Measurements from ENCODE around the gene SYK. TPM values are rescaled to one million over a fixed set of nuclear protein-coding genes. Genes with fewer than 3 reads are reported as not detected.

The SYK gene
- total RNA-seq, 3 donors from 2014 or later (not counting 1 experiment from before 2014, with no cell fraction given): 75.5 to 104 (median 78.0) TPM

DNA sequence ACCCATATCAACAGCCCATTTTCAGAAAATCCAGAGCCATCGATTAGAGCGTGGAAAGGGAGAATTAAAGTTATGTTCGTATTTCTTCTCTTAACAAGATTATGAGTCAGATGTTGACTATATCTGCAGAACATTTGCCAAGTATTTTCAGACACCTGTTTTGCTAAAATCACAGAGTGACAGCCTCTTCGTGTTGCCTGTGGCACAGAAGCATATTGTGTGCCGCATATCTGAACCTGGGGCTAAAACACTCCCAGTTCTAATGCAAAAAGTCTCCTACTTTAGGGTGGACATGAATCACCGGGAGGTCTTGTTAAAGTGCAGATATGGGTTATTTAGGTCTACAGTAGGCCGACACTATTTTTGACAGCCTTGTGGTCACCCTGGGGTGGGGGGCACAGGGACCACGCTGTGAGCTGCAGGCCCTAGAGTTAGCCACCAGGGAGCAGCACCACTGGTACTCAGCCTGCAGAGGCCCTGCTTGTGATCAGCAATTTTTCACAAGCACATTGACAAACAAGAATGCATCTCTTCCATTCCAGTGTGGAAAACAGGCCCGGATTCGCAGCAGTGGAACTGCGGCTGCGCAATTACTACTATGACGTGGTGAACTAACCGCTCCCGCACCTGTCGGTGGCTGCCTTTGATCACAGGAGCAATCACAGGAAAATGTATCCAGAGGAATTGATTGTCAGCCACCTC lies 93.5 kb downstream of the SYK start:
- H3K4me1 ChIP-seq (ENCODE audit: control insufficient read depth, insufficient read depth, low read length): no peaks in the 10 kb centered on the region
- Mint-ChIP-seq H3K4me1 (peaks cover 5 to 6% of the 10 kb centered on the region in 2 donors), H3K9me3 (no peaks in the 10 kb centered on the region), H3K36me3 (peaks cover 8% of the 10 kb centered on the region), H3K27me3 (ENCODE audit: low read depth in 2 of 2) (no peaks in the 10 kb centered on the region), H3K27ac (peak overlapping the region; percentile 44 to 47), H3K4me3 (no peak overlapping the region)
- peaks cover 37% of the 10 kb centered on the region for H3K36me3 ChIP-seq (ENCODE audit: control insufficient read depth, insufficient read depth, low read length)
- 89% methylated on average over 15 of the region's 16 CpGs for WGBS (ENCODE audit: insufficient coverage)
- DNase-seq (peak in 1 of 2 donors; percentile 14), ATAC-seq (peak in 2 of 3 donors; percentile 49 to 64)
- no peak overlapping the region for H3K4me3 ChIP-seq (ENCODE audit: low read length)
- H3K9me3 ChIP-seq (ENCODE audit: control insufficient read depth, insufficient read depth, low read length): no peaks in the 10 kb centered on the region
- H3K27me3 ChIP-seq (ENCODE audit: control insufficient read depth, insufficient read depth, low read length): no peaks in the 10 kb centered on the region
- TF ChIP-seq, protein P1, sequence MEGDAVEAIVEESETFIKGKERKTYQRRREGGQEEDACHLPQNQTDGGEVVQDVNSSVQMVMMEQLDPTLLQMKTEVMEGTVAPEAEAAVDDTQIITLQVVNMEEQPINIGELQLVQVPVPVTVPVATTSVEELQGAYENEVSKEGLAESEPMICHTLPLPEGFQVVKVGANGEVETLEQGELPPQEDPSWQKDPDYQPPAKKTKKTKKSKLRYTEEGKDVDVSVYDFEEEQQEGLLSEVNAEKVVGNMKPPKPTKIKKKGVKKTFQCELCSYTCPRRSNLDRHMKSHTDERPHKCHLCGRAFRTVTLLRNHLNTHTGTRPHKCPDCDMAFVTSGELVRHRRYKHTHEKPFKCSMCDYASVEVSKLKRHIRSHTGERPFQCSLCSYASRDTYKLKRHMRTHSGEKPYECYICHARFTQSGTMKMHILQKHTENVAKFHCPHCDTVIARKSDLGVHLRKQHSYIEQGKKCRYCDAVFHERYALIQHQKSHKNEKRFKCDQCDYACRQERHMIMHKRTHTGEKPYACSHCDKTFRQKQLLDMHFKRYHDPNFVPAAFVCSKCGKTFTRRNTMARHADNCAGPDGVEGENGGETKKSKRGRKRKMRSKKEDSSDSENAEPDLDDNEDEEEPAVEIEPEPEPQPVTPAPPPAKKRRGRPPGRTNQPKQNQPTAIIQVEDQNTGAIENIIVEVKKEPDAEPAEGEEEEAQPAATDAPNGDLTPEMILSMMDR (IDR thresholded peaks at IDR 0.05): peak; percentile 52
- intact Hi-C loops (cut with micrococcal nuclease): no loop called here
- H3K27ac ChIP-seq (ENCODE audit: low read length): no peak overlapping the region

DNA sequence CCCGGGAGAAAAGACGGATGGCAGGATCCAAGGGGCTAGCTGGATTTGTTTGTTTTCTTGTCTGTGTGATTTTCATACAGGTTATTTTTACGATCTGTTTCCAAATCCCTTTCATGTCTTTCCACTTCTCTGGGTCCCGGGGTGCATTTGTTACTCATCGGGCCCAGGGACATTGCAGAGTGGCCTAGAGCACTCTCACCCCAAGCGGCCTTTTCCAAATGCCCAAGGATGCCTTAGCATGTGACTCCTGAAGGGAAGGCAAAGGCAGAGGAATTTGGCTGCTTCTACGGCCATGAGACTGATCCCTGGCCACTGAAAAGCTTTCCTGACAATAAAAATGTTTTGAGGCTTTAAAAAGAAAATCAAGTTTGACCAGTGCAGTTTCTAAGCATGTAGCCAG lies 94.2 kb downstream of the SYK start:
- Mint-ChIP-seq H3K4me1 (peaks cover 4 to 6% of the 10 kb centered on the region in 2 donors), H3K9me3 (no peaks in the 10 kb centered on the region), H3K36me3 (peaks cover 8% of the 10 kb centered on the region), H3K27me3 (ENCODE audit: low read depth in 2 of 2) (no peaks in the 10 kb centered on the region), H3K4me3 (no peak overlapping the region), H3K27ac (peak overlapping the region in 1 of 2 donors; percentile 4)
- no peak overlapping the region for H3K27ac ChIP-seq (ENCODE audit: low read length)
- intact Hi-C loops (cut with micrococcal nuclease): no loop called here
- H3K36me3 ChIP-seq (ENCODE audit: control insufficient read depth, insufficient read depth, low read length): peaks cover 34% of the 10 kb centered on the region
- ATAC-seq: no peak
- 93% methylated on average over 5 of the region's 7 CpGs for WGBS (ENCODE audit: insufficient coverage)
- no peaks in the 10 kb centered on the region for H3K4me1 ChIP-seq (ENCODE audit: control insufficient read depth, insufficient read depth, low read length)
- no peak overlapping the region for H3K4me3 ChIP-seq (ENCODE audit: low read length)
- no peaks in the 10 kb centered on the region for H3K27me3 ChIP-seq (ENCODE audit: control insufficient read depth, insufficient read depth, low read length)
- no peaks in the 10 kb centered on the region for H3K9me3 ChIP-seq (ENCODE audit: control insufficient read depth, insufficient read depth, low read length)
- DNase-seq: no peak
- TF ChIP-seq, protein P1 (IDR thresholded peaks at IDR 0.05): no peak

DNA sequence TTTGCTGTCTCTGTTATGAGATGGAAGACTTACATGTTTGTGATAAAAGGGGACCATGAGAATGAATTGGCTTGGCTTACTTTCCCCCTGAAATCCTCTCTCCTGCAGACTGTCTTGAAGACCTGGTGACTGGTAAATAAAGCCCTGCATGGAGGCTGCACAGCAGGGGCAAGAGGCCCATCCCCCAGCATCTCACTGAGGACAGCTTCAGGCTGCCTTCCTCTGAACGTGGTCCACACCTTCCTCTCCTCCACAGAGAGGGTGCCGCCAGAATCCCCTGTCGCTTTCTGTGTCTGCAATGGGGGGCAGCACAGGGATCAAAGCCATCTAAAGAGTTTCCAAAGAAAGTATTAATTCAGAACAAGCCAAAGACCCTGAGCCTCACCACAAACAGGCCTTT lies 94.6 kb downstream of the SYK start:
- peaks cover 8% of the 10 kb centered on the region for H3K36me3 Mint-ChIP-seq
- H3K27me3 Mint-ChIP-seq (ENCODE audit: low read depth in 2 of 2): no peaks in the 10 kb centered on the region
- no peaks in the 10 kb centered on the region for H3K9me3 Mint-ChIP-seq
- Histone ChIP-seq H3K27me3 (ENCODE audit: control insufficient read depth, insufficient read depth, low read length) (no peaks in the 10 kb centered on the region), H3K27ac (ENCODE audit: low read length) (no peak overlapping the region), H3K4me1 (ENCODE audit: control insufficient read depth, insufficient read depth, low read length) (no peaks in the 10 kb centered on the region), H3K4me3 (ENCODE audit: low read length) (no peak overlapping the region), H3K9me3 (ENCODE audit: control insufficient read depth, insufficient read depth, low read length) (no peaks in the 10 kb centered on the region), H3K36me3 (ENCODE audit: control insufficient read depth, insufficient read depth, low read length) (peaks cover 34% of the 10 kb centered on the region)
- DNase-seq (no peak), ATAC-seq (no peak)
- peaks cover 4 to 6% of the 10 kb centered on the region in 2 donors for H3K4me1 Mint-ChIP-seq
- TF ChIP-seq, protein P1 (IDR thresholded peaks at IDR 0.05): no peak
- intact Hi-C loops (cut with micrococcal nuclease): no loop called here
- 82% methylated on average over 3 of the region's 3 CpGs for WGBS (ENCODE audit: insufficient coverage)
- H3K27ac Mint-ChIP-seq: peak overlapping the region in 1 of 2 donors; percentile 4
- H3K4me3 Mint-ChIP-seq: no peak overlapping the region

DNA sequence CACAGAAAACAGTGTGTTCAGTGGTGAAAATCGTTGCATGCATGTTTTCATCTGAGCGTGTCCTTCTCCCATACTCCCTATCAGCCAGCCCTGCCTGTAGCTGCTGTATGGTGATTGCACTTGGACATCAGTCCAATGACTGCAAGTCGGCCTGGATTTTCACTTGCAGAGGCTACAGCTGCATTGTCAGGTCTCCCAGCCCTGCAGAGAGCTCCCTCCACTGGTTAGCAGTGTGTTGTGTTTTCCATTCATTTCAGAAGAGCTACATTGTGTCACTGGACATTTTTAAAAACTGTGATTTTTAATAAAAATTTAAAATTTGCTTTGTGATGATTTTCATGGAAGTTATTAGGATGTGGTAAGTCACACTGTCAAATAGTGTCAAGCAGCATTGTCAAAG lies 96.6 kb downstream of the SYK start:
- Histone ChIP-seq H3K27ac (ENCODE audit: low read length) (no peak overlapping the region), H3K27me3 (ENCODE audit: control insufficient read depth, insufficient read depth, low read length) (no peaks in the 10 kb centered on the region), H3K4me3 (ENCODE audit: low read length) (no peak overlapping the region), H3K4me1 (ENCODE audit: control insufficient read depth, insufficient read depth, low read length) (no peaks in the 10 kb centered on the region), H3K36me3 (ENCODE audit: control insufficient read depth, insufficient read depth, low read length) (peaks cover 18% of the 10 kb centered on the region), H3K9me3 (ENCODE audit: control insufficient read depth, insufficient read depth, low read length) (no peaks in the 10 kb centered on the region)
- no peak for DNase-seq
- peaks cover 8% of the 10 kb centered on the region for H3K36me3 Mint-ChIP-seq
- intact Hi-C loops (cut with micrococcal nuclease): no loop called here
- TF ChIP-seq, protein P1 (IDR thresholded peaks at IDR 0.05): no peak
- no peak overlapping the region for H3K27ac Mint-ChIP-seq
- 82% methylated on average over 3 of the region's 3 CpGs for WGBS (ENCODE audit: insufficient coverage)
- H3K9me3 Mint-ChIP-seq: no peaks in the 10 kb centered on the region
- H3K4me3 Mint-ChIP-seq: no peak overlapping the region
- no peaks in the 10 kb centered on the region for H3K27me3 Mint-ChIP-seq (ENCODE audit: low read depth in 2 of 2)
- ATAC-seq: no peak
- H3K4me1 Mint-ChIP-seq: peaks cover 6 to 10% of the 10 kb centered on the region in 2 donors

Data from natural killer cell (primary cell).